Endothelial cell of coronary artery (primary cell): ENCODE measurements around the gene BTBD1. TPM values are rescaled to one million over a fixed set of nuclear protein-coding genes. Genes with fewer than 3 reads are reported as not detected.

ENCODE experiments used
- total RNA-seq: library from RNA; depleted of rRNA; stranded (reverse); fragments of >200 nt; gene quantifications from 2 replicates; pipeline ENCODE4 v1.2.3, GENCODE V29; 2014

BTBD1 gene
- 80.5 and 93.6 TPM in 2 replicates for total RNA-seq

GRCh38 chr15:83066734-83067637, at the start of gene BTBD1:
TSS of gene BTBD1 (minus strand) at chr15:83067252. CDS start at chr15:83067151, 101 bp downstream.

GRCh38 chr15:83106994-83107840, 40.2 kb upstream of the BTBD1 start, which contains the start of gene TM6SF1:
TSS of gene TM6SF1 (plus strand) at chr15:83107645. CDS start at chr15:83107681, 36 bp downstream.

GRCh38 chr15:83011271-83012075, 55.6 kb downstream of the BTBD1 start, which contains the start of gene C15orf40:
TSS of gene C15orf40 (minus strand) at chr15:83011639. CDS start at chr15:83011607, 32 bp downstream.

GRCh38 chr15:82985688-82986441, 81.2 kb downstream of the BTBD1 start, which contains the start of gene RAMAC:
TSS of gene RAMAC (plus strand) at chr15:82986210. CDS start at chr15:82989019, 2,809 bp downstream.

Other genes with a start within 250 kb of the BTBD1 start
- gene HOMER2, start 114.5 kb downstream of the BTBD1 start, total RNA-seq, result 0.45 and 0.56 TPM in 2 replicates
- gene RAMAC, start 81.0 kb downstream of the BTBD1 start, total RNA-seq, result 26.8 and 27.0 TPM in 2 replicates
- gene C15orf40, start 55.6 kb downstream of the BTBD1 start, total RNA-seq, result 11.1 and 17.5 TPM in 2 replicates
- gene TM6SF1, start 40.4 kb upstream of the BTBD1 start, total RNA-seq, result 31.8 and 44.3 TPM in 2 replicates
- gene HDGFL3, start 140.6 kb upstream of the BTBD1 start, total RNA-seq, result 54.1 and 65.2 TPM in 2 replicates
- 10.3 and 17.0 TPM in 2 replicates for gene BNC1, start 217.4 kb upstream of the BTBD1 start, total RNA-seq